Ureter (tissue), 1 donor: ENCODE data around the gene CHEK2. TPM values are rescaled to one million over a fixed set of nuclear protein-coding genes. Genes with fewer than 3 reads are reported as not detected.
"Not testable (repeated sequence)": the region's sequence is repeated elsewhere in the genome, so short reads cannot be mapped to it uniquely, and the experiment has no call there.

Experiments used
- DNase-seq: peaks from one replicate; pipeline ENCODE4 v3.0.0-alpha.2; 2020; ENCODE audit warnings: low spot score
- total RNA-seq: library from RNA; stranded (reverse); gene quantifications from one replicate; pipeline ENCODE4 v1.2.4, GENCODE V29; 2023
- donor health status: DM: yes; HTN: yes; CAD: no.

CHEK2 gene
- total RNA-seq, 1 donor from 2014 or later: 8.4 TPM

GRCh38 chr22:28742562-28742962 lies 942 bp upstream of the CHEK2 start:
- DNase-seq: no peak

DNA sequence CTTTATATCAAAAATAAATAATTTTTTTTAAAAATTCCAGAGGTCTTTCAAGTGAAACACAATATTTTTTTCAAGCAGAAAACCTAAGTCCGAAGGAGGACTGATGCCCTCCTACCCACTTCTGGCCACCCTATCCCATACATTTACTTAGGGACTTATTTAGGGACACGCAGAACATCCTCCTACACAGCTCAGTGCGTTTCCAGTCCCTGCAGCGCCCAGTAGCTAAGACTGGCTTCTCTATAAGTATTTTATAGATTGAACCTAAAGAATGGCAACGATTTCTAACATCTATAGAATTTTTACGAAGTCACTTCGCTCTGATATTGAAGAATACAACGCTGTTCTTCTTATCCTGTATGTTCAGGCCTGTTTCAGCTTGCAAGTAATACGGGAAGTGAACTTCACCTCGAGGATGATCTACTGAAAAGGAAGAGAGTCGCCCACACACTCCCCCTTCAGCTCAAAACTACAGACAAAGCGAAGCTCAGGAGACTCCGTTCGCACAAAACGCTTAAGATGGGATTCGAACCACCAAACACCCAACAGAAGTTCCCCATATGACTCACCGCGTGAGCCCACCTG lies 328 bp downstream of the CHEK2 start:
- DNase-seq: no peak

DNA sequence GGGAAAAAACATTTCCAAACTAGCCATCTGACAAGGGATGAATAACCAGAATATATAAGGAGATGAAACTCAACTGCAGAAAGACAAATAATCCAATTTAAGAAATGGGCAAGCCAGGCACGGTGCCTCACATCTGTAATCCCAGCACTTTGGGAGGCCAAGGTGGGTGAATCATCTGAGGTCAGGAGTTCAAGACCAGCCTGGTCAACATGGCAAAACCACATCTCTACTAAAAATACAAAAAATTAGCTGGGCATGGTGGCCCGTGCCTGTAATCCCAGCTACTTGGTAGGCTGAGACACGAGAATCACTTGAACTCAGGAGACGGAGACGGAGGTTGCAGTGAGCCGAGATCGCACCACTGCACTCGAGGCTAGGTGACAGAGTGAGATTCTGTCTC lies 2.7 kb downstream of the CHEK2 start:
- DNase-seq: not testable (repeated sequence)

GRCh38 chr22:28737701-28738100 lies 3.9 kb downstream of the CHEK2 start:
- DNase-seq: no peak

DNA sequence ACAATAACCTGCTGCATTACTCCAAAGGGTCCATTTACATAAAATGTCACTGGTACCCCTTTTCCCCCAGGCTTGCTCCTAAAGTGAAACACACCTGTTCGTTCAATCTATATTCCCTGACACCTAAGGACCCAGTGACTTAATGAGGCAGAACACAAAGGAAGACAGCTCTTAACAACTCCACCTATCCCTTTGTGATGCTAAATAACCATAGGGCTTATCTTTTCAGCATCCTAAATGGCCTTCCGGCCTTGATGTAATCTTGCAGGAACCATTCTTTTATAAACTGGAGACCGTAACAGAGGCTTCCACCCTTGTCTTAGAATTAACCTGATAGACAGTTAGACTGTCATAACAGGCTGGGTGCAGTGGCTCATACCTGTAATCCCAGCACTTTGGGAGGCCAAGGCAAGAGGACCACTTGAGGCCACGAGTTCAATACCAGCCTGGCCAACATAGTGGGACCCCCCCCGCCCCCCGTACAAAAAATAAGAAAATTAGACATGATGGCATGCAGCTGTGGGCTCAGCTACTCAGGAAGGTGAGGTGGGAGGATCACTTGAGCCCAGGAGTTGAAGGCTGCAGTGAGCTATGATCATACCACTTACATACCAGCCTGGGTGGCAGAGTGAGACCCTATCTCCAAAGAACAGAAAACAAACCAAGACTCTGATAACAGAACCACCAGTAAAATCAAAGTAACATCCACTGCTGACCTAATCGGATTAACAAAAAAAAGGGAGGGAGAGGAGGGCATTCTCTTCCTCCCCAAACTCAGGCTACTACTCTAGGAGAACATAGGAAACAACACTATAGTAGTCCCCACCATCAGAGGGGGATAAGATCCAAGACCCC lies 5.1 kb downstream of the CHEK2 start:
- DNase-seq: no peak

- DNase-seq: no peak
These were observed 7.2 kb downstream of the CHEK2 start for GRCh38 chr22:28734393-28734792.

DNA sequence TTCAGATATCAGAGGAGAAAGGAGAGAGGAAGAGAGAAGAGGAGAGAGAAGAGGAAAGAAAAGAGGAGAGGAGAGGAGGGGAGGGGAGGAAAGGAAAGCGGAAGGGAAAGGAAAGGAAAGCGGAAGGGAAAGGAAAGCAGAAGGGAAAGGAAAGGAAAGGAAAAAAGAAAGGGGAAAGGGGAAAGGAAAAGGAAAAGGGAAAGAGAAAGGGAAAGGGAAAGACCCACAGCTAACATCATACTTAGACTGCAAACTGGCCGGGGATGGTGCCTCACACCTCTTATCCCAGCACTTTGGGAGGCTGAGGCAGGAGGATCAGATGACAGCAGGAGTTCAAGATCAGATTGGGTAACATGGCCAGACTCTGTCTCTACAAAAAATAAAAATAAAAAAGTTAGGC lies 11.4 kb downstream of the CHEK2 start:
- no peak for DNase-seq

DNA sequence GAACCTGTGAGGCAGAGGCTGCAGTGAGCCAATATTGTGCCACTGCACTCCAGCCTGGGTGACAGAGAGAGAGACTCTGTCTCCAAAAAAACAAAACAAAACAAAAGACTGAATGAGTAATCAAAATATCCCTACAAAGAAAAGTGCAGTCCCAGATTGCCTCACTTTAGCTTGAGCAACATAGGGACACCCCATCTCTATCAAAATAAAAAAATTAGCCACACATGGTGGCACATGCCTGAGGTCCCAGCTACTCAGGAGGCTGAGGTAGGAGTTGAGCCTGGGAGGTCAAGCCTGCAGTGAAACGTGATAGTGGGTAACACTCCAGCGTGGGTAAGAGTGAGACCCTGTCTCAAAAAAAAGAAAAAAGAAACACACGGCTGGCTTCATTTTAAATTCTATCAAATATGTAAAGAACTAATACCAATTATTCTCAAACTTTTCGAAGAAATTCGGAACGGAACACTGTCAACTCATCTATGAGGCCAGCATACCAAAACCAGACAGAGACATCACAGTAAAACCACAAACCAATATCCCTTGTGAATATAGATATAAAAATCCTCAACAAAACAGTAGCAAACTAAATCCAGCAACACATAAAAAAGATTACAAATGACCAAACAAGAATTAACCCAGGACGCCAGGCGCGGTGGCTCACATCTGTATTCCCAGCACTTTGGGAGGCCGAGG lies 12.9 kb downstream of the CHEK2 start:
- no peak for DNase-seq

GRCh38 chr22:28728002-28728401 lies 13.6 kb downstream of the CHEK2 start:
- DNase-seq: no peak

GRCh38 chr22:28718044-28718443 lies 23.6 kb downstream of the CHEK2 start:
- DNase-seq: no peak

- DNase-seq: no peak
These were observed 24.9 kb downstream of the CHEK2 start for GRCh38 chr22:28716686-28717085.

DNA sequence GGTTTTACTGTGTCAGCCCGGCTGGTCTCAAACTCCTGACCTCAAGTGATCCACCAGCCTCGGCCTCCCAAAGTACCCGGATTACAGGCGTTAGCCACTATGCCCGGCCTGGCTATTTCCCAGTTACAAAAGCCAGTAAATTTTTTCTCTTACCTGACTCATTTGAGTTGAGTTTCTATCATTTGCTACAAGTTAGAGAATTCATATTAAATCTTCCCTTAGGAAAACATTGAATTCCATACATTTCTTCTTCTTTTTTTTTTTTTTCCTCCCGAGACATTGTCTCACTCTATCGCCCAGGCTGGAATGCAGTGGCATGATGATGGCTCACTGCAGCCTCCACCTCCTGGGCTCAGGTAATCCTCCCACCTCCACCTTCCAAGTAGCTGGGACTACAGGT lies 26.0 kb downstream of the CHEK2 start:
- no peak for DNase-seq

- no peak for DNase-seq
These were observed 27.5 kb downstream of the CHEK2 start for GRCh38 chr22:28714043-28714628.

- no peak for DNase-seq
These were observed 29.5 kb downstream of the CHEK2 start for GRCh38 chr22:28711820-28712777.

- DNase-seq: no peak
These were observed 30.3 kb downstream of the CHEK2 start for GRCh38 chr22:28711341-28711740.

DNA sequence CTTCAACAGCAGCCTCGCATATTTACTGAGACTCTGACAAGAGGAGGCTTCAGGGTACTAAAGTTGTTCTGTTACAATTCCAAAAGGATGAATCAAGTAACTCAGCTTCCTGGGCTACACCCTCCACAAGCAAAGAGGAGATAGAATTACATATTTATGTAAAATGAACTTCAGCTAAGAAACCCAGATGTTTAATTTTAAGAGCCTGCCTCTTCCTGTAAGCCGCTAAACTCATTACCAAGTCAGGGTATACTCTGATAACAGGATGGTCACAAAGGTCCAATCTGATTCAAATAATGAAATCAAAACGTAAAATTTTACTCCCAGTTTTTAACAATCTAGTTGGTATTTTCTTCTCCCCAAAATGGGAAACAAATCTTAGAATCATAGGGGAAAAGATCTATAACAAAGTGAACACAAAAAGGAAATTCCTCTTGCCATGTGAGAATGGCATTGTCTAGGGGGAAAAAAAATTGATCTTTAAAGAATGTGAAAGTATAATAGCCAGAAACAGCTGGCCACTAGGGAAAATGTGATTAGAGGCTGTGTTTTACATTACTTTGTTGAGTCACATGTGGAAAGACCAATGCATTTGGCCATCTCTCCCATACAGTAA lies 30.9 kb downstream of the CHEK2 start:
- DNase-seq: no peak

DNA sequence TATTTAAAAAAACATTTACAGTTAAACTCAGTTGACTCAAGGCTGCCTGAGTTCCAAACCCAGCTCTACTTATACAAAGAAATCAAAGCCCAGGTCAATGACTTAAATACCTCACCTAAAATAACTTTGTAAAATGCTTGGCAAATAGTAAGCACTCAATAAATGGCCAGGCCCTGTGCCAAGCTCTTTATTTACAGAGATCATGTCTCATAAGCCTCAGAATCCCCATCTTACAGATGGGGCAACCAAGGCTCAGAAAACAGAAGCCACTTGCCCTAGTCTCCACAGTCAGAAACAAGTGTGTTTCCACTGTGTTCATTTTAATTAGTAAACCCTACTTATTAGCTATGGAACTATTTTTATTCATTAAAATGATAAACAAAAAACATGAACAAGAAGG lies 31.5 kb downstream of the CHEK2 start:
- no peak for DNase-seq

- no peak for DNase-seq
These were observed 34.8 kb downstream of the CHEK2 start for GRCh38 chr22:28706845-28707244.

GRCh38 chr22:28703436-28703835 lies 38.2 kb downstream of the CHEK2 start:
- DNase-seq: no peak

DNA sequence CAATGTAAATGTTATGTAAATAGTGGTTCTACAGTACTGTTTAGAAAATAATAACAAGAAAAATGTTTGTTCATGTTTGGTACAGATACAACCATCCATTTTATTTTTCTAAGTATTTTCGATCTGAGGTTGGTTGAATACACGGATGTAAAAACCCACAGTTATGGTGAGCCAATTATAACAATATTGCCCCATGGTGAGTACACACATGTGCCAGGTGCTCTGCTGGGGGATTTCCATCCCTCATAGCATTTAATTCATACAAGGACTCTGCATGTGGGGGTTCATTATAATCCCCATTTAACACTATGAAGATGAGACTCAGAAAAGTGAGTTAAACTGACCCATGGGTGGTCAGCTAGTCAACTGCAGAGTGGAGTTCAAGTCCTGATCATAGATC lies 38.7 kb downstream of the CHEK2 start:
- no peak for DNase-seq
